Stimulated activated CD4-positive, alpha-beta T cell treated with anti-CD3 and anti-CD28 coated beads, Interleukin-4, amount 100 ng/mL, for 24 hours (primary cell): ENCODE results near the gene COMMD7.

ENCODE experiments used
- DNase-seq: peaks from one replicate; pipeline ENCODE4 v3.0.0-alpha.2; 2020

Gene COMMD7

GRCh38 chr20:32743237-32744112 lies at the start of gene COMMD7:
Gene COMMD7 (minus strand): TSS chr20:32743467. CDS start chr20:32743391, 76 bp downstream.
- DNase-seq, result peak; percentile 65

- DNase-seq, result no peak
Measured at GRCh38 chr20:32792731-32793458, 49.6 kb upstream of the COMMD7 start.

GRCh38 chr20:32792316-32792715 lies 49.0 kb upstream of the COMMD7 start:
- DNase-seq, result peak; percentile 21

GRCh38 chr20:32790751-32791057 lies 47.4 kb upstream of the COMMD7 start:
- no peak for DNase-seq

GRCh38 chr20:32789896-32790750 lies 46.9 kb upstream of the COMMD7 start:
- DNase-seq, result peak; percentile 78

GRCh38 chr20:32787168-32787567 lies 43.9 kb upstream of the COMMD7 start:
- DNase-seq, result no peak

- no peak for DNase-seq
Measured at GRCh38 chr20:32786059-32786760, 42.9 kb upstream of the COMMD7 start.

- no peak for DNase-seq
Measured at GRCh38 chr20:32784369-32785080, 41.3 kb upstream of the COMMD7 start.

- no peak for DNase-seq
Measured at GRCh38 chr20:32780749-32781655, 37.7 kb upstream of the COMMD7 start.

GRCh38 chr20:32780278-32780677 lies 37.0 kb upstream of the COMMD7 start:
- no peak for DNase-seq

GRCh38 chr20:32779500-32780211 lies 36.4 kb upstream of the COMMD7 start:
- no peak for DNase-seq

- no peak for DNase-seq
Measured at GRCh38 chr20:32777177-32777956, 34.1 kb upstream of the COMMD7 start.

- no peak for DNase-seq
Measured at GRCh38 chr20:32775336-32775991, 32.2 kb upstream of the COMMD7 start.

GRCh38 chr20:32773855-32774254 lies 30.6 kb upstream of the COMMD7 start:
- no peak for DNase-seq

- DNase-seq, result no peak
Measured at GRCh38 chr20:32773223-32773622, 30.0 kb upstream of the COMMD7 start.

- DNase-seq, result no peak
Measured at GRCh38 chr20:32772046-32772445, 28.8 kb upstream of the COMMD7 start.

- DNase-seq, result no peak
Measured at GRCh38 chr20:32767418-32768198, 24.3 kb upstream of the COMMD7 start.
